Measurements from ENCODE around the gene FBN3. TPM values are rescaled to one million over a fixed set of nuclear protein-coding genes. Genes with fewer than 3 reads are reported as not detected.

The FBN3 gene
- total RNA-seq, 1 donor from 2014 or later, result 4.2 TPM

DNA sequence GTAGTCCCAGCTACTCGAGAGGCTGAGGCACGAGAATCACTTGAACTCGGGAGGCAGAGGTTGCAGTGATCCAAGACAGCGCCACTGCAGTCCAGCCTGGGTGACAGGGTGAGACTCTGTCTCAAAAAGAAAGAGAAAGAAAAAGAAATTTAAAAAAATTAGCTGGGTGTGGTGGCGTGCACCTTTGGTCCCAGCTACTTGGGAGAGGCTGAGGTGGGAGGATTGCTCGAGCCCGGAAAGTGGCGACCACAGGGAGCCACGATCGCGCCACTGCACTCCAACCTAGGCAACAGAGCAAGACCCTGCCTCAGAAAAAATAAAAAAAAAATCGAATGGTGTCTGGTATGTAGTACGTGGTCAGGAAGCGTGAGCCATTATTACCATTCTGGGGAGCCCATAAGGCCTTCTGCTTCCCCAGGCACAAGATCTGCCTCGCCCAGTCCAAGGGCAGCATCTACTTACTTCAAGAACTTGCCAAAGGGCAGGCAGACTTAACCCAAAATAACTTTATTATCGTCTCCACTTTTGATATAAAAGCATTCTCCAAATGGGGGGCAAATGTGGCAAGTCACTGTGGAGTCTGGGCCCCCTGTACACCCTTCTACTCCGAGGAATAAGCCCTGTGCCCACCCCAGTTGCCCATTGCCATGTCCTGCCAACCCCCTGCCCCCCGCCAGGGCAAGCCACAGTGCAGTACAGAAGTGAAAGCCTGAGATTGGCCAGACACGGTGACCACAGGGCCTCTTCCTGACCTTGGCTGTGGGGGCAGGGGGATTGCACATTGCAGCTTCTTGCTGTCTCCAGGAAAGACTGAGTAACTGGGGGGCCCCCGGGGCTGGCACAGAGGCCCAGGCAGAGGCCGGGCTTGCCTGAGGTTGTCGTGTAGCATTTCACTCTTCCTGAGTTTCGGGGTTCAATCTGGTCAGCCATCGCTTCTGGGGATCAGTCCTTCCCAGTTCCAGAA lies 84.2 kb downstream of the FBN3 start:
- Histone ChIP-seq H3K27me3 (ENCODE audit: control insufficient read depth in 3 of 3, insufficient read depth in 3 of 3, low read length in 3 of 3) (no peaks in the 10 kb centered on the region), H3K27ac (ENCODE audit: low read depth, low read length) (no peak overlapping the region), H3K9me3 (ENCODE audit: control insufficient read depth in 3 of 3, low read length in 3 of 3) (peaks cover 3 to 10% (median 8%) of the 10 kb centered on the region in 3 donors), H3K36me3 (ENCODE audit: control insufficient read depth in 3 of 3, insufficient read depth in 3 of 3, low read length in 3 of 3) (no peaks in the 10 kb centered on the region), H3K4me1 (ENCODE audit: control insufficient read depth in 3 of 3, insufficient read depth in 3 of 3, low read length in 3 of 3) (no peaks in the 10 kb centered on the region), H3K4me3 (ENCODE audit: low read length in 3 of 3) (no peak overlapping the region), H3K9ac (ENCODE audit: low read depth in 1 of 3, low read length in 3 of 3) (no peak overlapping the region)

DNA sequence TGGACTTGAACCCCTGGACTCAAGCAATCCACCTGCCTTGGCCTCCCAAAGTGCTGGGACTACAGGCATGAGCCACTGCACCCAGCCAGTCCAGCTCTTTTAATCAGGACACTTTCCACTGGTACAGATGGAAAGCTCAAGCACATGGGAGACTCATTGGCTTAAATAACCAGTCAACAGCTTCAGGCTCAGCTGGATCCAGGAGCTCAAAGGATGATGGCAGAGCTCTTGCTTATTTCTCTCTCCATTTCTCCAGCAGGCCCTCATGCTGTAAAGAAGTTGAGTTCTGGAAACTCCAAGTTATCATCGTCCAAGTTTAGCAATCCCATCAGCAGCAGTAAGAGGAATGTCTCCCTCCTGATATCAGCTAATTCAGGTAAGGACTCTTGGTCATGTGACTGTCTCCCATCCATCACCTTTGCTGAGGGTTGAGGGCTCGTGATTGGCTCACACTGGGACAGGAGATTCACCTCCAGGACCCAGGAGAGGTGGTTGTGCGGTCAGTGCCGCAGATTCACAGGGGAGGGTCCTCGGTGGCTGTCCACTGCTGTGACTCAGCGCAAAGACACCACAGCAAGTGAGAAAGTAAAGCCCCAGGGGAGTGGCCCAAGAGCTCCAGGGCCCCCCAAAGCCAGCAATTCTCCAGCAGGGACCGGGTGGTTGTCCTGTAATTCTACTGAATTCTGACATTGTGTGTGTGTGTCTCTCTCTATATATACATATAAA lies 91.7 kb downstream of the FBN3 start:
- Histone ChIP-seq H3K27ac (ENCODE audit: low read depth, low read length) (no peak overlapping the region), H3K9ac (ENCODE audit: low read depth in 1 of 3, low read length in 3 of 3) (no peak overlapping the region), H3K4me3 (ENCODE audit: low read length in 3 of 3) (no peak overlapping the region), H3K36me3 (ENCODE audit: control insufficient read depth in 3 of 3, insufficient read depth in 3 of 3, low read length in 3 of 3) (no peaks in the 10 kb centered on the region), H3K9me3 (ENCODE audit: control insufficient read depth in 3 of 3, low read length in 3 of 3) (peaks cover 0 to 2% (median 0%) of the 10 kb centered on the region in 3 donors), H3K4me1 (ENCODE audit: control insufficient read depth in 3 of 3, insufficient read depth in 3 of 3, low read length in 3 of 3) (no peaks in the 10 kb centered on the region), H3K27me3 (ENCODE audit: control insufficient read depth in 3 of 3, insufficient read depth in 3 of 3, low read length in 3 of 3) (peaks cover 0 to 3% (median 0%) of the 10 kb centered on the region in 3 donors)

DNA sequence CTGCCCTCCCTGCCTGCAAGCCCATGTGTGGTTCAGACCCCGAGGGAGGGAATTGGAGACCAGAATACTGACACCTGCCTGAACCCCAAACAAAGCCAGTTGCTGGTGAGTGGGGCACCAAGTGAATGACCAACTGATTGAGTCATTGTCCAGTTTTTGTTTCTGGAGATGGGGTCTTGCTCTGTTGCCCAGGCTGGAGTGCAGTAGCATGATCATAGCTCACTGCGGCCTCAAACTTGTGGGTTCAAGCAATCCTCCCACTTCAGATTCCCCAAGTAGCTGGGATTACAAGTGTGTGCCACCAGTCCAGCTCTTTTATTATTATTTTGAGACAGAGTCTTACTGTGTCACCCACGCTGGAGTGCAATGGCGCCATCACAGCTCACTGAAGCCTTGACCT lies 92.9 kb downstream of the FBN3 start:
- Histone ChIP-seq H3K9me3 (ENCODE audit: control insufficient read depth in 3 of 3, low read length in 3 of 3) (peaks cover 0 to 2% (median 0%) of the 10 kb centered on the region in 3 donors), H3K4me1 (ENCODE audit: control insufficient read depth in 3 of 3, insufficient read depth in 3 of 3, low read length in 3 of 3) (no peaks in the 10 kb centered on the region)

DNA sequence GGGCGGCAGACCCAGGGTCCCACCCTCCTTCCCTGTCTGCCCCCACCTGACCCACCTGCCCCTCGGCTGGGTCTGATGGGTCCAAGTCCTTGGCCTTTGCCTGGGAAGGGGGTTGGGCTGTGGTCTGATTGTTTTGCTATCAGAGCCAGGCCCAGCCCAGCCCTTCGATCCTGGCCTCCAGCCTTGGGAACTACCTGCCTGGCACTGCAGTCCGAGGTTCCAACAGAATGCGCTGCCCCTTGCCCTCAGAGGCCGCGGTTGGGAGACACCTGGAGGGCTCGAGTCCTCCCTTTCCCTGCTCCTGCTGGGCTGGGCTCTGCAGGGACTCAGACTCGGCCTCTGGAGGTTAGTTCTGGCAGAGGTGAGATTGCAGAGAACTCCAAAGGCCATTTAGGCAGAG lies 95.2 kb downstream of the FBN3 start:
- Histone ChIP-seq H3K9me3 (ENCODE audit: control insufficient read depth in 3 of 3, low read length in 3 of 3) (peaks cover 0 to 2% (median 0%) of the 10 kb centered on the region in 3 donors), H3K27me3 (ENCODE audit: control insufficient read depth in 3 of 3, insufficient read depth in 3 of 3, low read length in 3 of 3) (peaks cover 0 to 11% (median 8%) of the 10 kb centered on the region in 3 donors), H3K4me3 (ENCODE audit: low read length in 3 of 3) (no peak overlapping the region), H3K36me3 (ENCODE audit: control insufficient read depth in 3 of 3, insufficient read depth in 3 of 3, low read length in 3 of 3) (no peaks in the 10 kb centered on the region), H3K4me1 (ENCODE audit: control insufficient read depth in 3 of 3, insufficient read depth in 3 of 3, low read length in 3 of 3) (peaks cover 0 to 6% (median 3%) of the 10 kb centered on the region in 3 donors), H3K27ac (ENCODE audit: low read depth, low read length) (no peak overlapping the region), H3K9ac (ENCODE audit: low read depth in 1 of 3, low read length in 3 of 3) (no peak overlapping the region)

More for the DNA sequence above, 92.9 kb downstream of the FBN3 start:
- Histone ChIP-seq H3K4me3 (ENCODE audit: low read length in 3 of 3) (no peak overlapping the region), H3K9ac (ENCODE audit: low read depth in 1 of 3, low read length in 3 of 3) (no peak overlapping the region), H3K27me3 (ENCODE audit: control insufficient read depth in 3 of 3, insufficient read depth in 3 of 3, low read length in 3 of 3) (peaks cover 0 to 6% (median 0%) of the 10 kb centered on the region in 3 donors), H3K27ac (ENCODE audit: low read depth, low read length) (no peak overlapping the region), H3K36me3 (ENCODE audit: control insufficient read depth in 3 of 3, insufficient read depth in 3 of 3, low read length in 3 of 3) (no peaks in the 10 kb centered on the region)

DNA sequence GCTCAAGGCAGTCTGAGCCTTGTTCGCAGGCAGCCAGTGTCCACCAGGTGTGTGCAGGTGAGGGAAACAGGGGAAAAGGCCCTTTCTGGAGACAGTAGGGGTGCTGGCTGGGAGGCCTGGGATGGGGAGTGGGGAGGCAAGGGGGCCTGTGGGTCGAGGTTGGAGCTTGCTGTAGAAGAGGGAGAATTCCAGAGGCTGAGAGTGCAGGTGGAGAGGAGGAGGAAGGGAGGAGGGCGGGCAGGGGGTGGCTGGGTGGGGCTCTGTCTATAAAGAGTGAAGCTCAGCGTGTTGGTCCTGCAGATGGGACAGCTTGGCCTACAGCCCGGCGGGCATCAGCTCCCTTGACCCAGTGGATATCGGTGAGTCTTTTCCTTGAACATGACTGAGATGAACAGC lies 96.9 kb downstream of the FBN3 start, which contains the start of gene CCL25:
CCL25 (plus strand) TSS at position 297 of the 396 bp plus-strand sequence. CDS start 290 bp downstream, outside the sequence.
- no peak within 1 kb of the TSS for H3K9ac ChIP-seq (ENCODE audit: low read depth in 1 of 3, low read length in 3 of 3)
- H3K36me3 ChIP-seq (ENCODE audit: control insufficient read depth in 3 of 3, insufficient read depth in 3 of 3, low read length in 3 of 3), result no peaks in the 10 kb centered on the region
- H3K27ac ChIP-seq (ENCODE audit: low read depth, low read length), result no peak within 1 kb of the TSS
- H3K9me3 ChIP-seq (ENCODE audit: control insufficient read depth in 3 of 3, low read length in 3 of 3), result no peaks in the 10 kb centered on the region
- peaks cover 0 to 6% (median 3%) of the 10 kb centered on the region in 3 donors for H3K4me1 ChIP-seq (ENCODE audit: control insufficient read depth in 3 of 3, insufficient read depth in 3 of 3, low read length in 3 of 3)
- peaks cover 0 to 11% (median 10%) of the 10 kb centered on the region in 3 donors for H3K27me3 ChIP-seq (ENCODE audit: control insufficient read depth in 3 of 3, insufficient read depth in 3 of 3, low read length in 3 of 3)
- H3K4me3 ChIP-seq (ENCODE audit: low read length in 3 of 3), result no peak within 1 kb of the TSS

DNA sequence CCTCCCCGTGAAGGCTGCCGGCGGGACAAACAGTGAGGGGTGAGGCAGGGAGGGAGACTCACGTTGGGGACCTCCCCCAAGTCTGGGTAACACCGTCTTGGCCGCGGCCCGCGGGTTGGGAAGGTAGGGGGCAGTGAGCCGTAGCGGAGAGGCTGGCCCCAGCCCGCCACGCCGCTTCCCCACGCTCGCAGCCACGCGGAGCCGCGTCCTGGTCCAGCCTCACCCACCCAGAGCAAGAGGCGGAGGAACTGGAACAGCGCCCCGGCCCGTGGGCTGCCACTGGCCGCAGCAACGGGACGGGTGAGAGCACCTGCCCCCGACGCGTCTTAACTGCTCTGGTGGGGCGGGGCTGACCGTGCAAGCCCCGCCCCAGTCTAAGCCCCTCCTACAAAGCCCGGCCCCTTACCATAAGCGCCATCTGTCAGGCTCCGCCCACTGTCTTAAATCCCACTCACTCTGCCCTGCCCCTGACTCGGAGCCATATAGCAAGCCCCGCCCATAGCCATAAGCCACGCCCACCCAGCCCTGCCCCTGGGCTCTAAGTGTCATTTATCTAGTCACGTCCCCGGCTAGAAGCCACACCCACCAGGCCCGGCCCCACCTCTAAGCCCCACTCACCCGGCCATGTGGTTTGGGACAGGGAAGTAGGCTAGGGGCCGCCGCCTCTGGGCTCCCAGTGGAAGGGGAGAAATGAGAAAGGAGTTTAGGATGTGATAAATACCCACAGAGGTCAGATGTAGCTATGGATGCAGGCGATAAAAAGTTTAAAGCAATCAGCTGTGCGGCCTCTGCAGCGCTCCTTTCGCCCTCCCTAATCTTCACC lies 98.9 kb downstream of the FBN3 start:
- Histone ChIP-seq H3K27ac (ENCODE audit: low read depth, low read length) (no peak overlapping the region), H3K9ac (ENCODE audit: low read depth in 1 of 3, low read length in 3 of 3) (no peak overlapping the region), H3K4me3 (ENCODE audit: low read length in 3 of 3) (peak overlapping the region in 1 of 3 donors; percentile 22), H3K4me1 (ENCODE audit: control insufficient read depth in 3 of 3, insufficient read depth in 3 of 3, low read length in 3 of 3) (peaks cover 0 to 6% (median 3%) of the 10 kb centered on the region in 3 donors), H3K36me3 (ENCODE audit: control insufficient read depth in 3 of 3, insufficient read depth in 3 of 3, low read length in 3 of 3) (no peaks in the 10 kb centered on the region), H3K27me3 (ENCODE audit: control insufficient read depth in 3 of 3, insufficient read depth in 3 of 3, low read length in 3 of 3) (peaks cover 0 to 11% (median 11%) of the 10 kb centered on the region in 3 donors), H3K9me3 (ENCODE audit: control insufficient read depth in 3 of 3, low read length in 3 of 3) (no peaks in the 10 kb centered on the region)

DNA sequence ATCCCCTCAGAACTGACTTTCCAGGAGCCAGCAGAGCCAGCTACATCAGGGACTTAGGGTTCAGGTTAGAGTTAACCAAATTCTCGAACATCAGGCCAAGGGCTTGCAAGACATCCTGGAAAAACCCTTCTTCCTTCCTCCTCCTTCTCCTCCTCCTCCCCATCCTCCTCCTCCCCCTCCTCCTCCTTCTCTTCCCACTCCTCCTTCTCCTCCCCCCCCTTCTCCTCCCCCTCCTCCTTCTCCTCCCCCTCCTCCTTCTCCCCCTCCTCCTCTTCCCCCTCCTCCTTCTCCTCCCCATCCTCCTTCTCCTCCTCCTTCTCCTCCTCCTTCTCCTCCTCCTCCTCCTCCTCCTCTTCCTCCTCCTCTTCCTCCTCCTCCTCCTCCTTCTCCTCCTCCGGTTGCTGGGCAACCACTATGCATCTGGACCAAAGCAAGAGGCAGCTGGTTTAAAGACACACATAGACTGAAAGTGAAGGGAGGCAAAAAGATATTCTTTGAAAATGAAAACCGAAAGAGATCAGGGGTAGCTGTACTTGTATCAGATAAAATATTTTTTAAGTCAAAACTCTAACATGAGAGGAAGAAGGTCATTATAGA lies 102.7 kb downstream of the FBN3 start:
- H3K27me3 ChIP-seq (ENCODE audit: control insufficient read depth in 3 of 3, insufficient read depth in 3 of 3, low read length in 3 of 3), result peaks cover 0 to 13% (median 5%) of the 10 kb centered on the region in 3 donors

DNA sequence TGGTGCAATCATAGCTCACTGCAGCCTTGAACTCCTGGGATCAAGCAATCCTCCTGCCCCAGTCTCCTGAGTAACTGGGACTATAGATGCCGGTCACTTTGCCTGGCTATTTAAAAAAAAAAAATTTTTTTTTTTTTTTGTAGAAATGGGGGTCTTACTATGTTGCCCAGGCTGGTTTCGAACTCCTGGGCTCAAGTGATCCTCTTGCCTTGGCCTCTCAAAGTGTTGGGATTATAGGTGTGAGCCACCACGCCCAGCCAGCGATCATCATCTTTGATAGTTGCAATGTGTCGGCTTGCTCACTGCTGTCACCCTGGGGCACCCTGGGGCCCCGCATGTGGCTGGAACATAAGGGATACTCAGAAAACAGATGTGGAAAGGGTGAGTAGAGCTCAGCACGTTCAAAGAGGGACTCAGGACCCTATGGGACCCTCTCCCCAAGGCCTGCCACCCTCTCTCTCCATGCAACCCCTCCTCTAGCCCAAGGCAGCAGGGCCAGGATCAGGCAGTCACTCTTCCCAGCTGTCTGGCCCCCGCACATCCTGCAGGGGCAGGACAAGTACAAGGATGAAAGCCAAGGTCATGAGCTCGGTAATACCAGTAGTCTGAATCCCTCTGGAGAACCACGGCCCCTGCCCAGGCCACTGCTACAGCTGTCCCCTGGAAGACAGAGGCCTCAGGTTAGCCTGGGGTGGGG lies 103.4 kb downstream of the FBN3 start:
- Histone ChIP-seq H3K27me3 (ENCODE audit: control insufficient read depth in 3 of 3, insufficient read depth in 3 of 3, low read length in 3 of 3) (peaks cover 0 to 16% (median 9%) of the 10 kb centered on the region in 3 donors), H3K9ac (ENCODE audit: low read depth in 1 of 3, low read length in 3 of 3) (no peak overlapping the region)

More for the DNA sequence above, 102.7 kb downstream of the FBN3 start:
- no peak overlapping the region for H3K4me3 ChIP-seq (ENCODE audit: low read length in 3 of 3)
- H3K9ac ChIP-seq (ENCODE audit: low read depth in 1 of 3, low read length in 3 of 3), result no peak overlapping the region
- no peaks in the 10 kb centered on the region for H3K36me3 ChIP-seq (ENCODE audit: control insufficient read depth in 3 of 3, insufficient read depth in 3 of 3, low read length in 3 of 3)
- H3K27ac ChIP-seq (ENCODE audit: low read depth, low read length), result no peak overlapping the region
- peaks cover 0 to 6% (median 3%) of the 10 kb centered on the region in 3 donors for H3K4me1 ChIP-seq (ENCODE audit: control insufficient read depth in 3 of 3, insufficient read depth in 3 of 3, low read length in 3 of 3)
- H3K9me3 ChIP-seq (ENCODE audit: control insufficient read depth in 3 of 3, low read length in 3 of 3), result no peaks in the 10 kb centered on the region

More for the DNA sequence above, 103.4 kb downstream of the FBN3 start:
- Histone ChIP-seq H3K36me3 (ENCODE audit: control insufficient read depth in 3 of 3, insufficient read depth in 3 of 3, low read length in 3 of 3) (no peaks in the 10 kb centered on the region), H3K4me1 (ENCODE audit: control insufficient read depth in 3 of 3, insufficient read depth in 3 of 3, low read length in 3 of 3) (peaks cover 0 to 6% (median 3%) of the 10 kb centered on the region in 3 donors), H3K27ac (ENCODE audit: low read depth, low read length) (no peak overlapping the region), H3K4me3 (ENCODE audit: low read length in 3 of 3) (no peak overlapping the region), H3K9me3 (ENCODE audit: control insufficient read depth in 3 of 3, low read length in 3 of 3) (no peaks in the 10 kb centered on the region)
